ENCODE results near the gene KRTAP24-1. TPM values are rescaled to one million over a fixed set of nuclear protein-coding genes. Genes with fewer than 3 reads are reported as not detected.

The KRTAP24-1 gene
- total RNA-seq, 1 experiment from 2014 or later, result not detected

DNA sequence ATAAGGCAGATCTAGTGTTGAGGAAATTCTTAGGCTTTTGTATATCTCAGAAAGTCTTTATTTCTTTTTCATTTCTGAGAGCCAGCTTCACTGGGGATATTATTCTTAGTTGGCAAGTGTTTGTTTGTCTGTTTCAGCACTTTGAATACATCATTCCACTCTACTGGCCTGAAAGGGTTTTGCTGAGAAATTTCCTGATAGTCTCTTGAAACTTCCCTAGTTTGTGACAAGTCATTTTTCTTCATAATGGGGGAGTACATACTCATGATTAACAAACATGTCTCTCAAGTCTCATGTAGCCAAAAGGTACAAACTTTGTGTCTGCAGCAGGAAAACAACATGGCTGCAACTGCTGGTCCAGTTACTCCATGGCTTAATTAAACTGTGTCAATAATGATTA, 43.6 kb upstream of the KRTAP24-1 start:
- Histone ChIP-seq H2BK20ac (ENCODE audit: low read depth, low read length, poor library complexity, severe bottlenecking) (no peak overlapping the region), H2BK5ac (ENCODE audit: insufficient read length, low read length) (no peak overlapping the region), H3T11ph (ENCODE audit: low read length) (no peak overlapping the region), H3K9me3 (ENCODE audit: control insufficient read depth, low read depth, low read length) (no peaks in the 10 kb centered on the region), H3K9ac (ENCODE audit: extremely low read depth, insufficient read length, low read length) (no peak overlapping the region), H3K4ac (ENCODE audit: low read depth, low read length) (no peak overlapping the region), H2BK12ac (ENCODE audit: insufficient read length, low read depth, low read length) (no peak overlapping the region), H3K23me2 (ENCODE audit: insufficient read length, low read depth, low read length, poor library complexity, severe bottlenecking) (no peaks in the 10 kb centered on the region), H2BK15ac (ENCODE audit: low read depth, low read length) (no peak overlapping the region), H4K91ac (ENCODE audit: insufficient read length, low read depth, low read length) (no peak overlapping the region), H3K27ac (ENCODE audit: insufficient read length, low read depth, low read length) (no peak overlapping the region), H3K56ac (ENCODE audit: insufficient read length, low read depth, low read length) (no peak overlapping the region), H3K18ac (ENCODE audit: insufficient read length, low read depth, low read length) (no peak overlapping the region), H3K27me3 (ENCODE audit: insufficient read depth, low read length) (no peaks in the 10 kb centered on the region), H3K79me1 (ENCODE audit: insufficient read depth, low read depth, low read length, poor library complexity, severe bottlenecking) (no peaks in the 10 kb centered on the region), H4K20me1 (ENCODE audit: control insufficient read depth, insufficient read depth, insufficient read length) (no peaks in the 10 kb centered on the region), H3K4me1 (ENCODE audit: insufficient read depth, low read length) (no peaks in the 10 kb centered on the region), H2BK120ac (ENCODE audit: low read depth, low read length, poor library complexity, severe bottlenecking) (no peak overlapping the region), H3K4me2 (ENCODE audit: insufficient read depth, insufficient read length, low read length) (no peak overlapping the region), H3K79me2 (ENCODE audit: insufficient read depth, low read length) (no peaks in the 10 kb centered on the region), H4K8ac (replicated peaks; ENCODE audit: insufficient read length, low read depth, low read length) (no peak overlapping the region), H2AFZ (ENCODE audit: low read length) (no peak overlapping the region), H3K23ac (ENCODE audit: insufficient read length, low read depth, low read length) (no peak overlapping the region), H2AK5ac (ENCODE audit: insufficient read length, low read length) (no peak overlapping the region), H4K5ac (ENCODE audit: insufficient read length, low read depth, low read length) (no peak overlapping the region), H3K14ac (ENCODE audit: insufficient read depth, low read length) (no peak overlapping the region)
- no peak overlapping the region for H3K4me3 Mint-ChIP-seq
- TF ChIP-seq, protein P1, sequence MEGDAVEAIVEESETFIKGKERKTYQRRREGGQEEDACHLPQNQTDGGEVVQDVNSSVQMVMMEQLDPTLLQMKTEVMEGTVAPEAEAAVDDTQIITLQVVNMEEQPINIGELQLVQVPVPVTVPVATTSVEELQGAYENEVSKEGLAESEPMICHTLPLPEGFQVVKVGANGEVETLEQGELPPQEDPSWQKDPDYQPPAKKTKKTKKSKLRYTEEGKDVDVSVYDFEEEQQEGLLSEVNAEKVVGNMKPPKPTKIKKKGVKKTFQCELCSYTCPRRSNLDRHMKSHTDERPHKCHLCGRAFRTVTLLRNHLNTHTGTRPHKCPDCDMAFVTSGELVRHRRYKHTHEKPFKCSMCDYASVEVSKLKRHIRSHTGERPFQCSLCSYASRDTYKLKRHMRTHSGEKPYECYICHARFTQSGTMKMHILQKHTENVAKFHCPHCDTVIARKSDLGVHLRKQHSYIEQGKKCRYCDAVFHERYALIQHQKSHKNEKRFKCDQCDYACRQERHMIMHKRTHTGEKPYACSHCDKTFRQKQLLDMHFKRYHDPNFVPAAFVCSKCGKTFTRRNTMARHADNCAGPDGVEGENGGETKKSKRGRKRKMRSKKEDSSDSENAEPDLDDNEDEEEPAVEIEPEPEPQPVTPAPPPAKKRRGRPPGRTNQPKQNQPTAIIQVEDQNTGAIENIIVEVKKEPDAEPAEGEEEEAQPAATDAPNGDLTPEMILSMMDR (conservative IDR thresholded peaks at IDR 0.05), result no peak
- peaks cover 12 to 15% of the 10 kb centered on the region in 2 experiments; a peak in 4 of 5 replicates for H3K9me3 Mint-ChIP-seq
- no peaks in the 10 kb centered on the region for H3K27me3 Mint-ChIP-seq (ENCODE audit: low read depth)
- no peak for DNase-seq
- H3K36me3 Mint-ChIP-seq (ENCODE audit: insufficient read depth in 1 of 3, low read depth in 3 of 3), result peaks cover 0 to 10% (median 5%) of the 10 kb centered on the region in 3 experiments; a peak in 4 of 7 replicates
- H3K4me1 Mint-ChIP-seq, result peaks cover 5 to 8% of the 10 kb centered on the region in 2 experiments; a peak in 3 of 4 replicates
- no peak overlapping the region for H3K27ac Mint-ChIP-seq
